Subcutaneous adipose tissue (tissue), 4 donors: ENCODE measurements around the gene ENO4. TPM values are rescaled to one million over a fixed set of nuclear protein-coding genes. Genes with fewer than 3 reads are reported as not detected.

Experiments
- CTCF ChIP-seq: fragments of 450-650 bp; IDR thresholded peaks from one replicate; pipeline ENCODE4 v1.5.1; 2016; ENCODE audit warnings: low read depth, mild to moderate bottlenecking, control low read depth, antibody characterized with exemption, moderate library complexity
- total RNA-seq, 4 donors: library from RNA; depleted of rRNA; stranded (reverse); fragments of >200 nt; gene quantifications; one replicate each; pipeline ENCODE4 v1.1.0, GENCODE V29; 2016

ENO4 gene
- total RNA-seq, 4 donors from 2014 or later = 0.38 TPM; not detected in 3

- TF ChIP-seq CTCF = no peak
These were observed 40.6 kb upstream of the ENO4 start for GRCh38 chr10:116808706-116809105.

- no peak for TF ChIP-seq CTCF
These were observed 39.7 kb upstream of the ENO4 start for GRCh38 chr10:116809483-116810119.

GRCh38 chr10:116810120-116810500 is 39.2 kb upstream of the ENO4 start:
- no peak for TF ChIP-seq CTCF

GRCh38 chr10:116810895-116811294 is 38.4 kb upstream of the ENO4 start:
- no peak for TF ChIP-seq CTCF

GRCh38 chr10:116811691-116812090 is 37.6 kb upstream of the ENO4 start:
- TF ChIP-seq CTCF = no peak

GRCh38 chr10:116815641-116816415 is 33.5 kb upstream of the ENO4 start:
- TF ChIP-seq CTCF = no peak

- no peak for TF ChIP-seq CTCF
These were observed 32.1 kb upstream of the ENO4 start for GRCh38 chr10:116817178-116817577.
